Activated naive CD8-positive, alpha-beta T cell treated with anti-CD3 and anti-CD28 coated beads, Interleukin-2, amount 10 ng/mL, durations not matched to agents 7 days and 5 days (primary cell): ENCODE measurements around the gene F12. TPM values are rescaled to one million over a fixed set of nuclear protein-coding genes. Genes with fewer than 3 reads are reported as not detected.
"Not testable (repeated sequence)": the region's sequence is repeated elsewhere in the genome, so short reads cannot be mapped to it uniquely, and the experiment has no call there.

Experiments used
- ATAC-seq: fragments of 150-1000 bp; cut with Tn5 transposase; one replicate; pipeline ENCODE4 v1.10.0; 2021; ENCODE audit warnings: low read depth, moderate library complexity
- POLR2A ChIA-PET: fragments of 350-600 bp; sonication (Branson Sonifier 250); formaldehyde crosslinking; loops from one replicate; lab custom pipeline; 2021; ENCODE audit warnings: antibody characterized with exemption; lab: Charles Lee
- DNase-seq: peaks from one replicate; pipeline ENCODE4 v3.0.0; 2021
- H3K27ac Mint-ChIP-seq: one replicate; pipeline ENCODE4 v1.8.0; 2022; ENCODE audit warnings: mild to moderate bottlenecking, mixed read lengths
- H3K27me3 Mint-ChIP-seq: one replicate; pipeline ENCODE4 v1.8.0; 2022; ENCODE audit warnings: mild to moderate bottlenecking, moderate library complexity, mixed read lengths
- H3K36me3 Mint-ChIP-seq: one replicate; pipeline ENCODE4 v1.8.0; 2021; ENCODE audit warnings: mild to moderate bottlenecking, mixed read lengths
- H3K4me1 Mint-ChIP-seq: one replicate; pipeline ENCODE4 v1.8.0; 2021; ENCODE audit warnings: mixed read lengths
- H3K4me3 Mint-ChIP-seq: one replicate; pipeline ENCODE4 v1.8.0; 2022; ENCODE audit warnings: mild to moderate bottlenecking, moderate library complexity, mixed read lengths
- H3K9me3 Mint-ChIP-seq: one replicate; pipeline ENCODE4 v1.8.0; 2021; ENCODE audit warnings: mixed read lengths
- total RNA-seq, 2 experiments: library from RNA; stranded (reverse); gene quantifications; one replicate each; pipeline ENCODE4 v1.2.3, GENCODE V29; 2021

F12 gene
- total RNA-seq, 2 experiments from 2014 or later, result 2.2 to 2.8 TPM

GRCh38 chr5:177361418-177362291 is 47.7 kb downstream of the F12 start:
- H3K4me1 Mint-ChIP-seq, result peaks cover 54% of the 10 kb centered on the region
- peaks cover 21% of the 10 kb centered on the region for H3K36me3 Mint-ChIP-seq
- no peaks in the 10 kb centered on the region for H3K9me3 Mint-ChIP-seq
- H3K27me3 Mint-ChIP-seq, result no peaks in the 10 kb centered on the region
- DNase-seq (no peak), ATAC-seq (no peak)
- POLR2A ChIA-PET, result interaction anchor here (2.0 to 2.7 kb wide), 3 partner anchors 10 to 49 kb away, joined by 7 to 24 read pairs (median 19); partner anchors contain the start of genes LMAN2 and MXD3
- peak overlapping the region; percentile 68 for H3K27ac Mint-ChIP-seq
- peak overlapping the region; percentile 86 for H3K4me3 Mint-ChIP-seq

- Mint-ChIP-seq H3K4me3 (peak overlapping the region; percentile 42), H3K4me1 (peaks cover 61% of the 10 kb centered on the region), H3K36me3 (peaks cover 19% of the 10 kb centered on the region)
- not testable (repeated sequence) for DNase-seq, H3K9me3 Mint-ChIP-seq, H3K27ac Mint-ChIP-seq, H3K27me3 Mint-ChIP-seq, ATAC-seq
- POLR2A ChIA-PET, result interaction anchor here (0.6 to 2.7 kb wide), 4 partner anchors 9 to 55 kb away, joined by 4 to 24 read pairs (median 13); partner anchors contain the start of genes LMAN2 and MXD3
Measured at GRCh38 chr5:177360740-177361139, 48.6 kb downstream of the F12 start.

GRCh38 chr5:177359860-177360259 is 49.5 kb downstream of the F12 start:
- ATAC-seq (no peak), DNase-seq (no peak)
- Mint-ChIP-seq H3K9me3 (peaks cover 4% of the 10 kb centered on the region), H3K36me3 (peaks cover 19% of the 10 kb centered on the region), H3K27me3 (no peaks in the 10 kb centered on the region), H3K4me1 (peaks cover 68% of the 10 kb centered on the region), H3K4me3 (peak overlapping the region; percentile 92), H3K27ac (peak overlapping the region; percentile 76)
- POLR2A ChIA-PET, result interaction anchor here (1.1 to 2.7 kb wide), 3 partner anchors 9 to 47 kb away, joined by 6 to 24 read pairs (median 19); partner anchors contain the start of gene LMAN2

- ATAC-seq (no peak), DNase-seq (no peak)
- H3K27ac Mint-ChIP-seq, result peak overlapping the region; percentile 76
- H3K4me1 Mint-ChIP-seq, result peaks cover 71% of the 10 kb centered on the region
- peaks cover 21% of the 10 kb centered on the region for H3K36me3 Mint-ChIP-seq
- H3K4me3 Mint-ChIP-seq, result peak overlapping the region; percentile 92
- POLR2A ChIA-PET, result interaction anchor here (1.1 to 2.7 kb wide), 3 partner anchors 8 to 47 kb away, joined by 5 to 19 read pairs (median 6); partner anchors contain the start of gene LMAN2
- no peaks in the 10 kb centered on the region for H3K27me3 Mint-ChIP-seq
- H3K9me3 Mint-ChIP-seq, result peaks cover 8% of the 10 kb centered on the region
Measured at GRCh38 chr5:177359451-177359851, 49.9 kb downstream of the F12 start.

- no peak for DNase-seq
- POLR2A ChIA-PET, result interaction anchor here (0.6 to 2.6 kb wide), 10 partner anchors 9 to 97 kb away, joined by 3 to 13 read pairs (median 4); partner anchors contain the start of genes PRELID1 and RAB24
- Mint-ChIP-seq H3K27me3 (no peaks in the 10 kb centered on the region), H3K27ac (peak overlapping the region; percentile 76), H3K4me3 (peak overlapping the region; percentile 92), H3K4me1 (peaks cover 69% of the 10 kb centered on the region), H3K36me3 (peaks cover 25% of the 10 kb centered on the region), H3K9me3 (peaks cover 12% of the 10 kb centered on the region)
- peak; percentile 5 for ATAC-seq
Measured at GRCh38 chr5:177358370-177358819, 51.0 kb downstream of the F12 start.

GRCh38 chr5:177357459-177358351 is 51.7 kb downstream of the F12 start, which contains the start of gene RGS14:
TSS of gene RGS14 (plus strand) at chr5:177357924. CDS start at chr5:177358025, 101 bp downstream.
- peak within 1 kb of the TSS; percentile 83 for H3K27ac Mint-ChIP-seq
- peak; percentile 77 for DNase-seq
- peaks cover 12% of the 10 kb centered on the region for H3K9me3 Mint-ChIP-seq
- peaks cover 24% of the 10 kb centered on the region for H3K36me3 Mint-ChIP-seq
- peak; percentile 90 for ATAC-seq
- POLR2A ChIA-PET, result interaction anchor here (0.7 to 2.6 kb wide), 10 partner anchors 9 to 113 kb away, joined by 3 to 13 read pairs (median 4); partner anchors contain the start of genes PRELID1 and RAB24
- peak within 1 kb of the TSS; percentile 92 for H3K4me3 Mint-ChIP-seq
- H3K27me3 Mint-ChIP-seq, result no peaks in the 10 kb centered on the region
- H3K4me1 Mint-ChIP-seq, result peaks cover 65% of the 10 kb centered on the region

- peaks cover 12% of the 10 kb centered on the region for H3K9me3 Mint-ChIP-seq
- H3K4me1 Mint-ChIP-seq, result peaks cover 60% of the 10 kb centered on the region
- ATAC-seq (no peak), DNase-seq (no peak)
- peak overlapping the region; percentile 83 for H3K27ac Mint-ChIP-seq
- POLR2A ChIA-PET, result interaction anchor here (1.0 to 2.6 kb wide), 6 partner anchors 30 to 114 kb away, joined by 3 to 13 read pairs (median 4); no protein-coding TSS in a partner anchor
- peak overlapping the region; percentile 92 for H3K4me3 Mint-ChIP-seq
- peaks cover 24% of the 10 kb centered on the region for H3K36me3 Mint-ChIP-seq
- no peaks in the 10 kb centered on the region for H3K27me3 Mint-ChIP-seq
Measured at GRCh38 chr5:177357146-177357458, 52.3 kb downstream of the F12 start.

GRCh38 chr5:177356746-177357145 is 52.6 kb downstream of the F12 start:
- Mint-ChIP-seq H3K27ac (peak overlapping the region; percentile 83), H3K4me3 (peak overlapping the region; percentile 92), H3K27me3 (no peaks in the 10 kb centered on the region), H3K4me1 (peaks cover 58% of the 10 kb centered on the region), H3K9me3 (peaks cover 12% of the 10 kb centered on the region), H3K36me3 (peaks cover 24% of the 10 kb centered on the region)
- ATAC-seq (no peak), DNase-seq (no peak)
- POLR2A ChIA-PET, result interaction anchor here (1.0 to 2.6 kb wide), 5 partner anchors 29 to 114 kb away, joined by 3 to 13 read pairs (median 4); no protein-coding TSS in a partner anchor

GRCh38 chr5:177355868-177356168 is 53.5 kb downstream of the F12 start:
- Mint-ChIP-seq H3K4me1 (peaks cover 55% of the 10 kb centered on the region), H3K36me3 (peaks cover 24% of the 10 kb centered on the region), H3K27ac (no peak overlapping the region), H3K9me3 (peaks cover 12% of the 10 kb centered on the region), H3K27me3 (no peaks in the 10 kb centered on the region), H3K4me3 (no peak overlapping the region)
- no peak for DNase-seq
- no peak for ATAC-seq
- POLR2A ChIA-PET, result interaction anchor here (1.1 to 2.6 kb wide), 5 partner anchors 17 to 76 kb away, joined by 3 to 13 read pairs (median 5); partner anchors contain the start of genes PRELID1 and RAB24

- no peaks in the 10 kb centered on the region for H3K27me3 Mint-ChIP-seq
- no peak overlapping the region for H3K27ac Mint-ChIP-seq
- peak overlapping the region; percentile 6 for H3K4me3 Mint-ChIP-seq
- peaks cover 12% of the 10 kb centered on the region for H3K9me3 Mint-ChIP-seq
- no peak for ATAC-seq
- POLR2A ChIA-PET, result interaction anchor here (1.1 to 1.6 kb wide), 4 partner anchors 17 to 72 kb away, joined by 3 to 5 read pairs (median 4); partner anchors contain the start of genes PRELID1 and RAB24
- peaks cover 60% of the 10 kb centered on the region for H3K4me1 Mint-ChIP-seq
- no peak for DNase-seq
- H3K36me3 Mint-ChIP-seq, result peaks cover 24% of the 10 kb centered on the region
Measured at GRCh38 chr5:177355162-177355867, 54.0 kb downstream of the F12 start.

GRCh38 chr5:177354711-177355110 is 54.7 kb downstream of the F12 start:
- no peaks in the 10 kb centered on the region for H3K27me3 Mint-ChIP-seq
- ATAC-seq, result no peak
- peaks cover 21% of the 10 kb centered on the region for H3K36me3 Mint-ChIP-seq
- DNase-seq, result no peak
- peaks cover 12% of the 10 kb centered on the region for H3K9me3 Mint-ChIP-seq
- POLR2A ChIA-PET, result interaction anchor here (1.4 to 1.6 kb wide), 3 partner anchors 51 to 73 kb away, joined by 3 to 5 read pairs (median 3); partner anchors contain the start of genes PRELID1 and RAB24
- H3K4me3 Mint-ChIP-seq, result peak overlapping the region; percentile 6
- H3K27ac Mint-ChIP-seq, result no peak overlapping the region
- peaks cover 60% of the 10 kb centered on the region for H3K4me1 Mint-ChIP-seq

GRCh38 chr5:177354256-177354655 is 55.1 kb downstream of the F12 start:
- Mint-ChIP-seq H3K27me3 (no peaks in the 10 kb centered on the region), H3K36me3 (peaks cover 18% of the 10 kb centered on the region), H3K9me3 (peaks cover 12% of the 10 kb centered on the region), H3K4me3 (no peak overlapping the region), H3K27ac (no peak overlapping the region), H3K4me1 (peaks cover 59% of the 10 kb centered on the region)
- POLR2A ChIA-PET, result interaction anchor here (1.4 kb wide), 1 partner anchor 73 kb away, joined by 3 read pairs; no protein-coding TSS in a partner anchor
- ATAC-seq, result no peak
- no peak for DNase-seq
